Stimulated activated CD8-positive, alpha-beta memory T cell treated with anti-CD3 and anti-CD28 coated beads, Interleukin-2, amount 100 ng/mL, for 1 hour (primary cell): ENCODE data around the gene CMA1.
"Not testable (repeated sequence)": the region's sequence is repeated elsewhere in the genome, so short reads cannot be mapped to it uniquely, and the experiment has no call there.

Experiments
- DNase-seq, 2 donors: peaks; one replicate each; pipeline ENCODE4 v3.0.0-alpha.2; 2020; ENCODE audit warnings: low read depth in 2 of 2

The CMA1 gene

DNA sequence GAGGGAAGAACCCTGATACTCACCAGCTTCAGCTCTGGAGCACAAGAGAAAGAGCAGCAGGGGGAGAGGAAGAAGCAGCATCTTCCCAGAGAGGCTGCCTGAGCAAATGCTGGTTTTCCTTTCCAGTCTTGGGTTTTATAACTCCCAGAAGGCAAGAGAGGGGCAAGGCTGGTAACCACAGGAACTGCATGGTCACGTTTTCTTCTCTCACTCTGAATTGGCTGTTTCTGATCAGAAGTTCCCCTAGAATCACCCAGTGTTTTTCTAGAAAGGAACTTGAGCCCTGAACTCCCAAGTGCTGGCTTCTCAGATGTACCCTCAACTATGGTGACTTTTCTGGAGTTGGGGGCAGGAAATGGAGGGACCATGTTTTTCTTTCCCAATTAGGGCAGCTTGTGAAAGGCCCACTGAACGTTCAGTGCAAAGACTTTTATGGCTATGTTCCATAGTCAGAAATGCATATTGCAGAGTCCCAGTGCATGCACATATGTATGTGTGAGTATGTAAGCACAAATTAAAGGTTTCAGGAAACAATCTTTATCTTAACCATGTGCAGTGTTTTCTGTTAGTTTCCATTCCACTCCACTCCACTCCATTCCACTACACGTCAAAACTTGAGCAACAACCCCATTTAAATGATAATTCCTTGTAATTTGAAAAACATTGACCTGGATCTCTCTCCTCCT is at the start of gene CMA1:
Gene CMA1, minus strand, starts transcription at position 111 of the 686 bp plus-strand sequence. Its CDS starts 30 bp downstream, at position 81.
- no peak for DNase-seq

DNA sequence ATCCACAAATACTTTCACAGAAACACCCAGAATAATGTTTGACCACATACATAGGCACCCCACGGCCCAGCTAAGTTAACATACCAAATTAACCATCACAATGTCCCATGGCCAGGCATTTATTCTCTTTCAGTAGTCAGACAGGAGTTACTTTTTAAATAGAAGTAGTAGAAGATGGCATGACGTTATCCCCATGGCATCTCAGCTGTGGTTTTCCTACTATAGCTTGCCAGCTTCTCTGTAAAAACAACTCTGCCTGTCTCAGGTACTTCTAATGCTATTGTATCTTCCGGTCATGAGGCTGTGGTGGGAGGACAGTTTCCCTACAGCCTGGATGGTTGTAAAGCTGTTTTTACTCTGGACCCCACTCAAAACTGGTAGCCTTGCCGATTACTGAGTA is 48.7 kb upstream of the CMA1 start:
- DNase-seq: no peak

GRCh38 chr14:24549064-24549463 is 41.0 kb upstream of the CMA1 start:
- not testable (repeated sequence) for DNase-seq

DNA sequence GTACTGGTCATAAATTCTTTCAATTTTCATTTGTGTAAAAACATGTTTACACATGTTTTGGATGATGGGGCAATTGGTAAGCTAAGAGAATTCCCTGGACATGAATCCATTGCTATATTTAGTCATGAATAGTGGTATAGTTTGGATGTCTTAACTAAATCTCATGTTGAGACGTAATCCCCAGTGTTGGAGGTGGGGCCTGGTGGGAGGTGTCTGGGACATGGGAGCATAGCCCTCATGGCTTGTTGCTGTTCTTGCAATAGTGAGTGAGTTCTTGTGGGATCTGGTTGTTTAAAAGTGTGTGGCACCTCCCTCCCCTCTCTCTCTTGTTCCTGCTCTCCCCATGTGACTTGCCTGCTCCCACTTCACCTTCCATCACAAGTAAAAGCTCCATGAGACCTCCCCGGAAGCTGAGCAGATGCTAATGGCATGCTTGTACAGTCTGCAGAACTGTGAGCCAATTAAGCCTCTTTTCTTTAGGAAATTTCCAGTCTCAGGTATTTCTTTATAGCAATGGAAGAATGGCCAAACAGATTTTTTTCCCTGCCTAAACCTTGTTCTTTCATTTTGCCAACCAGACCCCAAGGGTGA is 34.4 kb upstream of the CMA1 start:
- DNase-seq: no peak

DNA sequence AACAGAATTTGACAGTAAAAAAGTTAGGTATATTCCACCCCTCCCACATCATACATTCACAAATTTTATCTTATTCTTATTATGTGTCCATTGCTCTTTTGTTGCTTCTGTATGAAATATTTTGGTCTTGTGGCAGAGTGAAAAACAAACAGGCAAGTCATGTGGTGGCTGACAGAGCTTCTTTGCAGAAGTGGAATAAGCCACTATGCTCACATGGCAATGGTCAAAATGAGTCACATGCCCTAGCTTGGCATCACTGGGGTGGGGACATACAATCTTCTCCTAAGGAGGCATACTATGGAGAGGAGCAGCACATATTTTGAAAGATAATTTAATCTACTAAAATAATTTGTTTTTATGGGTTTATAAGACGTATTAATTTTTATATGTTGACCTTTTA is 27.7 kb upstream of the CMA1 start:
- DNase-seq: no peak

- no peak for DNase-seq
Observed at GRCh38 chr14:24534286-24534685, 26.2 kb upstream of the CMA1 start.

- not testable (repeated sequence) for DNase-seq
Observed at GRCh38 chr14:24525877-24526620, 18.0 kb upstream of the CMA1 start.

- DNase-seq: no peak
Observed at GRCh38 chr14:24518851-24519250, 10.8 kb upstream of the CMA1 start.

DNA sequence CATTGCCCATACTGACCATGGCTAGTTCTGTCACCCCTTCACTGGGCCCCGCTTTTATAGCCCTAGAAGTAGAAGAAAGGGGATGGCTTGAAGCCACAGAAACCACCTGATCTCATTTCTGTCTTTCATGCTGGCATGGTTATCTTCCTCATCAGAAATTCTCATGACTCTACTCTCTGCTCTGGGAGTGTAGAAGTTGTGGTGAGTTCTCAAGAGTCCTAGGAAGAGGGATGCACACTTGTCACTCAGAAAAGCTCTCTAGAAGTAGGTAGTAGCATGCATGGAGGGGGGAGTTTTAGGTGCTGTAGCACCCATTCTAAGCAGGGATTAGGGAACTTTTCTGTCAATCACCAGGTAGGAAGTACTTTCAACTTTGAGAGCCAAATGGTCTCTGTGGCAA is 6.1 kb upstream of the CMA1 start:
- no peak for DNase-seq

DNA sequence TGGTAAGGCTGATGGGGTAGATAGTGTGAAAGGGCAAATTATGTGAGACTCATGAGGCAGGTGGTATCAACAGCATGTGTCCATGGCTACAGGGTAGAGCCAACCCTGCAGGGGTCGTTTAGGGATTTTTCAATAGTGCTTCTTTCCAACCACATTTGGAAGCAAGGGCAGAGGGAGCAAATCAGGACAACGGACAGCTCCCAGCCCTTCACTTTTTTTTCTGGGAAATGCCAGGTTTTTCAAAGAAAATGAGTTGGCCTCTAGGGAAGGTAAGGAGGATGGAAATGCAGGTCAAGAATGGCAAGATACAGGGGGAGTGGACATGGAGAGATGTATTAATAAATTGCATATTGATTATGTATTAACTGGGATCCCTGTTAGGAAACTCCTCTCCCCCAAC is 4.9 kb upstream of the CMA1 start:
- DNase-seq: no peak

- no peak for DNase-seq
Observed at GRCh38 chr14:24506443-24506842, 1.6 kb downstream of the CMA1 start.

DNA sequence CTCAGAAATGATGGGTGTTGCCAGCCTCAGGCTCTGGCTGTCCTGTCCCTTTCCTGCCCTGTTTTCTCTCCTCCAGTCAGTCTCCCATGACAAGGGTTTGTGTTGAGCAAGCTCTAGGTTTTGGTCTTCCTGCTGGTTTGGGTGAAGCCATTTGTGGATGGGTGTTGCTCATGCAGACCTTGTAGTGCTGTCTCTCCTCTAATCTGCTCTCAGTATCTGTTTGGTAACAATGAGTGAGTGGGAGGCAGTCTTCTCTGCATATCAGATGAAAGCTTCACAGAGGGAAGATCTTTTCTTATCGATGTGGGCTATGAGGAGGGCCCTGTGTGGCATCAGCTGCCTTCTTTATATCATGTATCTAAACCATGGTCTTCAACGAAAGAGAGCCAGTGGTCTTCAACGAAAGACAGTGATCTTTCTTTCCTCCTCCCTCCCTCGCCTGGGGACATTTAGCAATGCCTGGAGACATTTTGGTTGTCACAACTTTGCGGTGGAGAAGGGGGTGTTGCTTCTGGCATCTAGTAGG is 3.6 kb downstream of the CMA1 start:
- no peak for DNase-seq

GRCh38 chr14:24491586-24492408 is 16.3 kb downstream of the CMA1 start:
- not testable (repeated sequence) for DNase-seq

- no peak for DNase-seq
Observed at GRCh38 chr14:24483604-24484252, 24.3 kb downstream of the CMA1 start.

DNA sequence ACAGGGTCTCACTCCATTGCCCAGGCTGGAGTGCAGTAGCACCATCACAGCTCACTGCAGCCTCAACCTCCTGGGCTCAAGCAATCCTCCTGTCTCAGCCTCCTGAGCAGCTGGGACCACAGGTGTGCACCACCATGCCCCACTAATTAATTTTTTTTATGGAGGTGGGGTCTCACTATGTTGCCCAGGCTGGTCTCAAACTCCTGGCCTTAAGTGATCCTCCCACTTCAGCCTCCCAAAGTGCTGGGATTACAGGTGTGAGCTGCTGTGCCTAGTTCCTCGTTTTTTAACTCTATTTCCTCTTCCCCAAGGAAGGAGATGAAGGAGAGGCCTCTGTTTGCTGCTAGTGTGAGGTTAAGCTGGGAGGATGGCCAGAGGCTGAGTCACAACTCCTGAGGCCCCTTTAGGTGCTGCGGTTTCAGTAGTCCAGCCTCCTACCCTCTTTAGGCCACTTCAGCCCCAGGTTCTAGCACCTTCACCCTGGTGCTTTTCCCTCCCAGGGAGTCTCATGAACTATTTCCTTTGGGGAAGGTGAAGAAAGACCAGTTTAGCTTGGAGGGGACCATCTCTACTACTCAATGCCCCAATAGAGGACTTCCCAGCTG is 25.3 kb downstream of the CMA1 start:
- not testable (repeated sequence) for DNase-seq

GRCh38 chr14:24481622-24482324 is 26.3 kb downstream of the CMA1 start:
- DNase-seq: peak in 1 of 2 donors; percentile 1

DNA sequence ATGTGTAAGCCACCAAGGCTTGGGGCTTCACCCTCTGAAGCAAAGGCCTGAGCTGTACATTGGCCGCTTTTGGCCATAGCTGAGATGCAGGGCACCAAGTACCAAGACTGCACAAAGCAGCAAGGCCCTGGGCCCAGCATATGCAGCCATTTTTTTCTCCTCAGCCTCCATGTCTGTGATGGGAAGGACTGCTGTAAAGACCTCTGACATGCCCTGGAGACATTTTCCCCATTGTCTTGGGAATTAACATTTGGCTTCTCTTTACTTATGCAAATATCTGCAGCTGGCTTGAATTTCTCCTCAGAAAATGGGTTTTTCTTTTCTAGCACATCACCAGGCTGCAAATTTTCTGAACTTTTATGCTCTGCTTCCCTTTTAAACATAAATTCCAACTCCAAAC is 28.1 kb downstream of the CMA1 start:
- DNase-seq: not testable (repeated sequence)

GRCh38 chr14:24475261-24475660 is 32.8 kb downstream of the CMA1 start:
- DNase-seq: no peak

- DNase-seq: no peak
Observed at GRCh38 chr14:24473211-24473610, 34.9 kb downstream of the CMA1 start.

DNA sequence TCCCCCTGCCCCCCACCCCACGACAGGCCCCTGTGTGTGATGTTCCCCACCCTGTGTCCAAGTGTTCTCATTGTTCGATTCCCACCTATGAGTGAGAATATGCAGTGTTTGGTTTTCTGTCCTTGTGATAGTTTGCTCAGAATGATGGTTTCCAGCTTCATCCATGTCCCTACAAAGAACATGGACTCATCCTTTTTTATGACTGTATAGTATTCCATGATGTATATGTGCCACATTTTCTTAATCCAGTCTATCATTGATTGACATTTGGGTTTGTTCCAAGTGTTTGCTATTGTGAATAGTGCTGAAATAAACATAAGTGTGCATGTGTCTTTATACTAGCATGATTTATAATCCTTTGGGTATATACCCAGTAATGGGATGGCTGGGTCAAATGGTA is 37.6 kb downstream of the CMA1 start:
- DNase-seq: not testable (repeated sequence)
